Measurements from ENCODE around the gene ZNF488.

DNA sequence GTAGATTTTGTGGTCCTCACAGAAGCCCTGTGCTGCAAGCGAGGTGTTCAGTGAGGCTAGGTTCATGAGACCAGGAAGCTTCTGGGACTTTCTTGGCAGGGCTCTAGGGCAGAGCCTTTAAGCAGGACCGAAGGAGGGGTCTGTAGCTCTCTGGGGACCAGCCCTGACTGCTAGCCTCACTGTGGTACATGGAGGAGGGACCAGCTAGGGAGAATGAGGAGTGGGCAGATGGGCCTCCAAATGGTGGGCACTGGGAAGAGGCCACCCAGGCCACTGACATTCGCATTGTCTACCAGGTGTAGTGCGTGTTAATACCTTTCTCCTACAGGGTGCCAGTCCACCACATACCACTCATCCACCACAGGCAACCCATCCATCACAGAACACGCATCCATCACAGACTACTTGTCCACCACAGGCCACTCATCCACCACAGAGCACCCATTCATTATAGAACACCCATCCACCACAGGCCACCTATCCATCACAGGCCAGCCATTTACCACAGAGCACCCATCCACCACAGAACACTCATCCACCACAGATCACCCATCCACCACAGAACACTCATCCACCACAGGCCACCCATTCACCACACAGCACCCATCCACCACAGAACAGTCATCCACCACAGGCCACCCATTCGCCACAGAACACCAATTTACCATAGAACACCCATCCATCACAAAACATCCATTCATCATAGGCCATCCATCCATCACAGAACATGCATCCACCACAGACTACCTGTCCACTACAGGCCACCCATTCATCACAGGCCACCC lies 31.6 kb upstream of the ZNF488 start:
- TF ChIP-seq CTCF (IDR thresholded peaks at IDR 0.05) (no peak), POLR2A (IDR thresholded peaks at IDR 0.05) (no peak)

All from gastroesophageal sphincter (tissue), 3 donors.